Measurements from ENCODE around the gene CFAP57.
"Not testable (repeated sequence)": the region's sequence is repeated elsewhere in the genome, so short reads cannot be mapped to it uniquely, and the experiment has no call there.

The CFAP57 gene

GRCh38 chr1:43174873-43175272 lies 2.7 kb downstream of the CFAP57 start:
- no peak for DNase-seq

DNA sequence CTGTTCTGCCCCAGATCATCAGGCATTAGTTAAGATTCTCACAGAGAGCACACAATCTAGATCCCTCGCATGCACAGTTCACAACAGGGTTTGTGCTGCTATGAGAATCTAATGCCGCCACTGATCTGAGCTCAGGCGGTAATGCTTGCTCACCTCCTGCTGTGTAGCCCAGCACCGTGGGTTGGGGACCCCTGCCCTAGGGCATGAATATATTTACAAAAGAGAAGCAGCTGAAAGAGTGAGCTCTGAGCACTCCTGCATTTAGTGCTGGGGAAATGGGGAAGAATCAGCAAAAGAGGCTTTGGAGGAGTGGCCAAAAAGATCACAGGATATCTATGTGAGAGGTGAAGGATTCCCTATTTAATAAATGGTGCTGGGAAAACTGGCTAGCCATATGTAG lies 5.6 kb downstream of the CFAP57 start:
- DNase-seq = no peak

DNA sequence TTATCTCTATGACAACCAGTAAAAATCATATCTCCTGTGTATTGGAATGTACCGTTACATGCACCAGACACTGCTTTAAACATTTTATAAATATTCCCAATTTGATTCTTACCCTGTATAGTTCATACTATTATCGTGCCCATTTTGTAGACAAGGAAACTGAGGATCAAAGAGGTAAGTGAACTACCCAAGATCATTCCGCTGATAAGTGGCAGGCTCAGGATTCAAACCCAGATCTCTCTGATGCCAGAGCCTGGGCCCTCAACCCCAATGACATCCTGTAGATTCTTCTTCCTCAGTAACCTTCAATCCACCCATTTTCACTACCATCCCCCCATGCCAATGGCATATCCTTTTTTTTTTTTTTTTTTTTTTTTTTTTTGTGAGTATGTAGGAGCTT lies 12.3 kb downstream of the CFAP57 start:
- no peak for DNase-seq

DNA sequence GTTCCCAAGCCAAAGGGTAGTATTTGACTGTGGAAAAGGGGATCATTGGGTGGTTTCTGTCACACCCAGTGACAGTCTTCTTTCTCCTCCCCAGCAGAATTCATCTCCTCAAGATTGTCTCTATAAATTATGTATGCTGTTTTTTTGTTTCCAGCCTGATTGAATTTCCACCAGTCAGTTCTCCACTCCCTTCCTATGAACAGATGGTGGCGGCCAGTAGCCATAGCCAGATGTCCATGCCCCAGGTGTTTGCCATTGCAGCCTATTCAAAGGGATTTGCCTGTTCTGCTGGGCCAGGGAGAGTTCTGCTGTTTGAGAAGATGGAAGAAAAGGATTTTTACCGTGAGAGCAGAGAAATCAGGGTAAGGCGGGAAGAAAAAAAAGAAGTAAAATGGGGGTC lies 12.9 kb downstream of the CFAP57 start:
- DNase-seq = no peak

- DNase-seq = no peak
Observed at GRCh38 chr1:43188106-43188505, 16.0 kb downstream of the CFAP57 start.

DNA sequence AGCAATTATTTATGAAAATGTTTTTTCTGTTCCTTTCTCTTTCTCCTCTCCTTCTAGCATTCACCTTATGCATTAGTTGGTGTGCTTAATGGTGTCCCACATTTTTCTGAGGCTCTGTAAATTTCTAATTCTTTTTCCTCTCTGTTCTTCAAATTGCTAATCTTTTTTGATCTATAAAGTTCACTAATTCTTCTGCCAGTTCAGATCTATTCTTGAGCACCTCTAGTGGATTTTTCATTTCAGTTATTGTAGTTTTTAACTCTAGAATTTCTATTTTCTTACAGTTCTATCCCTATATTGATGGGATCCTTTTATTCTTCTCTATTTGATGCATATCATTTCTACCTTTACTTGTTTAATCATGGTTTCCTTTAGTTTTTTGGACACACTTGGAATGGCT lies 22.4 kb downstream of the CFAP57 start:
- no peak for DNase-seq

DNA sequence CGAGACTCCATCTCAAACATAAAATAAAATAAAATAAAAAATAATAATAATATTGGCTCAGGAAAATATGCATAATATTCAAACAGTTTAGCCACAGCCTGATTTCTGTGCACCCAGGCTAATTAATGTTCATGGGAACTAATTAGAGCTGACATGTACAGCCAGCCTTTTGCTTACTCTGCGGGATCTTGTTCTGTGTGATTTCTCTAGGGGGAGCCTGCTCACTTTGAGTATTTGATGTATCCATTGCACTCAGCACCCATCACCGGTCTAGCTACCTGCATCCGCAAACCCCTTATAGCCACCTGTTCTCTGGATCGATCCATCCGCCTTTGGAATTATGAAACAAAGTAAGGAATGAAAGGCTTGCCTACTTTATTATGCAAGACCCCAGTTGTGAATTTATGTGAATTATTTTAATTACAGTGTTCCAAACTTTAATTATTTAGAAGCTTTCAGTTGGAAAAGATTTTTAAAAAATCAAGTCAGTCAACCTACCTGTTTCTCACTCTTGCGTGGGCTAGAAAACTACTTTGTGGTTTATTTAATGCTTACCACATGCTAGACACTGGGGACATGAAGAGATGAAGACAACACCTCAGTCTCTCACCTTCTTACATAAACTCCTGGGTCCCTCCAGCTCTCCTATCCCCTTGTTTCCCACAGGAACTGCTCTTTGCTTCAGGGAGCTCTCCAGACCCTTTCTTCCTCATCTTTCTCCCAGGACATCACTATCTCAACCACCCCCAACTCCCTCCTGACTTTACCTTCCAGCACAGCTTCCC lies 25.4 kb downstream of the CFAP57 start:
- DNase-seq = peak in 1 of 3 experiments; percentile 5

GRCh38 chr1:43199093-43199726 lies 27.1 kb downstream of the CFAP57 start:
- DNase-seq = peak; percentile 84 to 93 (median 85)

DNA sequence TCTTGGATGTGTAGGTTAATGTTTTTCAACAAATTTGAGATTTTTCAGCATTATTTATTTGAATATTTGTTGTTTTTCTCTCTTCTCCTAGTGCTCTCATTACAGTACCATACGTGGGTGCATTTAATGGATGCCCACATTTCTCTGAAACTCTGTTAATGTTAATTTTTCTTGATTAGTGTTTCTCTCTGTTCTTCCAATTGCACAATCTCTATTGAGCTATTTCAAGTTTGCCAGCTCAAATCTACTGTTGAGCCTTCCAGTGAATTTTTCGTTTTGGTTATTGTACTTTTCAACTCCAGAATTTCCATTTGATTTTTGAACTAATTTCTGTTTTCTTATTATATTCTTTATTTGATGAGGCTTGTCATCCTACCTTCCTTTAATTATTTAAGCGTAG lies 31.7 kb downstream of the CFAP57 start:
- DNase-seq = no peak

DNA sequence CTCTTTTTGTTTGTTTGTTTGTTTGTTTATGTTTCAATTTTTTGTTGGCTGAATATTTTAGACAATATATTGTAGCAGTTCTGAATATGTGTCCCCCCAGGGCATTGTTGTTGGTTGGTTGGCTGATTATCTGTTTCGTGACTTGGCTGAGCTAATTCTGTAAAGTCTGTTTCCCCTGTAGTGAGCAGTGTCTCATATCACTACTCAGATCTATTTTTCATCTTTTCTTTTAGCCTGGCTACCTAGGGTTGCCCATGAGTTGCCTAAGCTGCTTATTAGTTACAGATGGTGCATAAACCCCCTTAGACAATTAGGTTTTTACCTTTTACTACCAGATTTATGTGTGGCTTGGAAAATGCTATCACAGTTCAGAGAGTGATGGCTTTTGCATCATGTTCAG lies 32.3 kb downstream of the CFAP57 start:
- DNase-seq = no peak

DNA sequence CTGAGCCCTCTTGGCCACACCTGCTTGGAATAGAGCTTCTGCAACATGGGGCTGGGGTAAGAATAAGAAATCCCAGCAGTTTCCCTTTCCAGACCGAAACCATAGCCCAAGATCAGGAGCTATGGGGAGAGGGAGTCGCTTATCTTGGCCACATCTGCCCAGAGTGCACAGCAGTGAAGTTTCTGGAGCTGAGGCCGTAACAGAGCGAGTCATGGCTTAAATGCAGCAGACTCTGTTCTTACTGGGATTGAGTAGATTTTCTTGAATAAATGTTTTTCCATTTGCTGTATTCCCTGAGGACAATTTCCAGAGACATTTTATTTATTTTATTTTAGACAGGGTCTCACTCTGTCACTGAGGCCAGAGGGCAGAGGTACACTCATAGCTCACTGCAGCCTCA lies 33.5 kb downstream of the CFAP57 start:
- no peak for DNase-seq

- no peak for DNase-seq
Observed at GRCh38 chr1:43206600-43207228, 34.6 kb downstream of the CFAP57 start.

GRCh38 chr1:43207229-43207853 lies 35.2 kb downstream of the CFAP57 start:
- DNase-seq = no peak

DNA sequence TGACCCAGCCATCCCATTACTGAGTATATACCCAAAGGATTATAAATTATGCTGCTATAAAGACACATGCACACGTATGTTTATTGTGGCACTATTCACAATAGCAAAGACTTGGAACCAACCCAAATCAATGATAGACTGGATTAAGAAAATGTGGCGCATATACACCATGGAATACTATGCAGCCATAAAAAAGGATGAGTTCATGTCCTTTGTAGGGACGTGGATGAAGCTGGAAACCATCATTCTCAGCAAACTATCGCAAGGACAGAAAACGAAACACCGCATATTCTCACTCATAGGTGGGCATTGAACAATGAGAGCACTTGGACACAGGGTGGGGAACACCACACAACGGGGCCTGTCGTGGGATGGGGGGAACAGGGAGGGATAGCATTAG lies 36.1 kb downstream of the CFAP57 start:
- DNase-seq = not testable (repeated sequence)

DNA sequence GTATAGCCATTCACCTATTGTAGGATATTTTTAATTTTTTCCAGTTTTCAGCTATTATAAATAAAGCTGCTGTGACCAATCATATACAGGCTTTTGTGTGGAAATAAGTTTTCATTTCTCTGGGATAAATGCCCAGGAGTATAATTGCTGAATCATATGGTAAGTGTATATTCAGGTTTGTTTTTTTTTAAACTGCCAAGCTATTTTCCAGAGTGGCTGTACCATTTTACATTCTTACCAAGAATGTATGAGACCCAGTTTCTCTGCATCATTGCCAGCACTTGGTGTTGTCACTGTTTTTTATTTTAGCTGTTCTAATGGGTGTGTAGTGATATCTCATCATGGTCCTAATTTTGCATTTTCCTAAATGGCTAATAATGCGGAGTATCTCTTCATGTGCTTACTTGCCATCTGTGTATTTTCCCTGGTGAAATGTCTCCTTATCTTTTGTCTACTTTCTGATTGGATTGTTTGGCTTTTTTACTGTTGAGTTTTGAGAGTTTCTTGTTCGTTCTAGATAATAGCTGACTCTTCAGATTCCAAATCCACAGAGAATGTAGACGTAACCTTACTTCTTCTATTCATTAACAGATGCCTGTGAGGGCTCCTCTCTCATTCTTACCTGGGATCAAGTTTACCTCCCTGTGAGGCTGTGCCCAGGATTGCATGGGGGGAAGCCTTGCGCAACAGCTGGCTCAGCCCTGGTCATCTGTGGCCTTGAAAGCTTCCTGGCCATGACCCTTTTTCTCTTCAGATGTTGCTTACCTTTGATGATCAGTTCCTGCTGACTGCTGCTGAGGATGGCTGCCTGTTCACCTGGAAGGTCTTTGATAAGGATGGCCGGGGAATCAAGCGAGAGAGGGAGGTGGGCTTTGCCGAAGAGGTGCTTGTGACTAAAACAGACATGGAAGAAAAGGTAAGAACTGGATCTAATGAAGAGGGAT lies 42.6 kb downstream of the CFAP57 start:
- DNase-seq = no peak

DNA sequence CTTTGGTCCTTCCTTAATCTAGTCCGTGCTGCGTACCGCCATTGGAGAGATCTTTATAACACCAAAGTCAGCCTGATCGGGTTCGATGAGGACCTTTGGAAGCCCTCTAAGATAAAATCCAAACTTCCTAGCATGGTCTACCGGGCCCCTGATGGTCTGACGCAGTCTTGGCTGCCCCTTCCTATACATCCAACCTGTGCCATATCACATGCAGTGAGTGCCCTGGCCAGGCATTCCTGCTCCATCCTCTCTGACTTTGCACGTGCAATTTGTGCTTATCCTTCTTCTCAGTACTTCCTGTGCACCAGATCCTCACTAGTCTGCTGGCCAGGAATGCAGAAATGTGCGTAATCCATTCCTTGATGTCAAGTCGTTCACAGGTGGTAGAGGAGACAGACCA lies 45.6 kb downstream of the CFAP57 start:
- DNase-seq = no peak

GRCh38 chr1:43220905-43221778 lies 49.0 kb downstream of the CFAP57 start:
- no peak for DNase-seq

- no peak for DNase-seq
Observed at GRCh38 chr1:43221797-43222196, 49.7 kb downstream of the CFAP57 start.

DNA sequence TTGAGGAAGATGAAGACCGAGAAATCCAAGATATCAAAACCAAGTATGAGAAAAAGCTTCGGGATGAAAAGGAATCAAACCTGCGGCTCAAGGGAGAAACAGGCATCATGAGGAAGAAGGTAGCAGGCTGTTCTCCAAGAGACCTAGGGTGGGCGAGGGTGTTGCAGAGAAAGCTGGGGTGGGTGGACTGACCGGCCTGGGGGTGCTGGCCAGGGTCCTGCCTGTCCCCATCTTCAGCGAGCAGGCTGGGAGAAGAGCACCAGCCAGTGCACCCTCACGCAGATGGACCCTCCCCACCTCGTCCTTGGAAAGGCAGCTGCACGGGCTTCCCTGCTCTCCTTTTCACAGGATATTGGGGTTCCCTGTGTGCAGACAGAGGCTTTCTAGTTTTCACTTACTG lies 50.7 kb downstream of the CFAP57 start:
- DNase-seq = no peak

GRCh38 chr1:43225168-43225567 lies 53.0 kb downstream of the CFAP57 start:
- no peak for DNase-seq

- DNase-seq = peak; percentile 62 to 85 (median 72)
Observed at GRCh38 chr1:43227143-43227764, 55.1 kb downstream of the CFAP57 start.
